GM18505 (cell line): ENCODE data around the gene NMRK2.

Source experiments
- ATAC-seq: cut with Tn5 transposase; IDR thresholded peaks from one replicate; pipeline ENCODE4 v1.9.1; 2021; ENCODE audit not compliant: unreplicated experiment
- POLR2A ChIP-seq: IDR thresholded peaks from 4 replicates; pipeline ENCODE4 v1.6.1; 2011; ENCODE audit warnings: borderline replicate concordance; ENCODE audit not compliant: insufficient read depth, insufficient read length; ENCODE audit errors: extremely low read depth

The NMRK2 gene

GRCh38 chr19:3977242-3978143, 44.6 kb downstream of the NMRK2 start:
- no peak for ATAC-seq
- TF ChIP-seq POLR2A, result no peak

GRCh38 chr19:3978145-3978544, 45.3 kb downstream of the NMRK2 start:
- TF ChIP-seq POLR2A, result no peak
- ATAC-seq, result no peak

GRCh38 chr19:3979289-3979673, 46.4 kb downstream of the NMRK2 start:
- peak; percentile 25 for TF ChIP-seq POLR2A
- ATAC-seq, result no peak

- no peak for TF ChIP-seq POLR2A
These were observed 46.9 kb downstream of the NMRK2 start for GRCh38 chr19:3979674-3980352.

GRCh38 chr19:3980353-3981251, 47.7 kb downstream of the NMRK2 start:
- ATAC-seq, result no peak
- no peak for TF ChIP-seq POLR2A

More at GRCh38 chr19:3979674-3980352, 46.9 kb downstream of the NMRK2 start:
- ATAC-seq, result no peak

- ATAC-seq, result no peak
- no peak for TF ChIP-seq POLR2A
These were observed 48.5 kb downstream of the NMRK2 start for GRCh38 chr19:3981373-3981735.

- no peak for TF ChIP-seq POLR2A
- ATAC-seq, result no peak
These were observed 49.1 kb downstream of the NMRK2 start for GRCh38 chr19:3981736-3982681.

- no peak for ATAC-seq
- TF ChIP-seq POLR2A, result peak; percentile 39
These were observed 50.1 kb downstream of the NMRK2 start for GRCh38 chr19:3982701-3983541.

GRCh38 chr19:3983542-3983914, 50.7 kb downstream of the NMRK2 start:
- no peak for TF ChIP-seq POLR2A
- no peak for ATAC-seq

- no peak for ATAC-seq
- no peak for TF ChIP-seq POLR2A
These were observed 51.2 kb downstream of the NMRK2 start for GRCh38 chr19:3983936-3984583.

- no peak for TF ChIP-seq POLR2A
- no peak for ATAC-seq
These were observed 51.7 kb downstream of the NMRK2 start for GRCh38 chr19:3984584-3984907.
